H1 (cell line): ENCODE measurements around the gene MMP11. TPM values are rescaled to one million over a fixed set of nuclear protein-coding genes. Genes with fewer than 3 reads are reported as not detected.

ENCODE experiments used
- MAFK ChIP-seq: IDR thresholded peaks from 2 replicates; pipeline ENCODE4 v1.6.1; 2012; ENCODE audit warnings: low read depth, mild to moderate bottlenecking, improper control_type of control experiment, low read length
- polyA plus RNA-seq, 7 experiments: library from polyadenylated mRNA; depleted of rRNA in 3 of 7; stranded (reverse) in 5 of 7; unstranded in 2 of 7; fragments of >200 nt in 5 of 7; fragments of 200-250 nt in 2 of 7; gene quantifications; 1 replicate in 5 of 7; 2 replicates in 1 of 7; 4 replicates in 1 of 7; pipeline versions ENCODE4 v1.2.1 to v1.2.3, GENCODE V29; 2011 to 2013; ENCODE audit warnings: missing spikeins in 2 of 7, mixed read lengths in 2 of 7
- total RNA-seq: library from RNA; stranded (reverse); fragmentation: NEBNext Ultra II Directional; extraction: Animal tissue kit (Norgen Biotek cat#: 25700); gene quantifications from 2 replicates; pipeline ENCODE4 v1.2.1, GENCODE V29; 2021

Gene MMP11
- total and polyA plus RNA-seq, 2 of the 8 experiments (the other 6 are each of a cell fraction or from before 2014, with no cell fraction given), result 10.2 to 18.3 TPM

DNA sequence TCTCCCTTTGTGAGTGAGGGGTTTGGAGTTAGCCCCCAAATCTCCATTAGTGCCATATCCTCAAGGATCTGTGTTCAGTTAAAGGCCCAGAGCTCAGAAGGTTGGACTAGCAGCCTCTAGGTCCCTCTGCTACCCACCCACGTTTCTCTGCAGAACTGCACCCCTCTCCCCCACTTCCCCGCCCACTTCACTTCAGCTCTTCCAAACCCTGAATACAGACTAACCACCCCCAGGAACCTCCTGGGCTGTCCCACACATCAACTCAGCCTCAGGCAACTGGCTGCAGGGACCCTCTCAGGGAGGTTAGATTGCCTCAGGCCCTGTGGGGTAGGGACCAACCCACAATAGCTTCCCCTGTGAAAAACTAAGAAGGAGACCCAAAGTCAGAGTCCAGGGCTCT lies 19.3 kb upstream of the MMP11 start (continued):
- TF ChIP-seq MAFK, result no peak
